Spinal cord (tissue), 10 donors: ENCODE measurements around the gene P2RX2. TPM values are rescaled to one million over a fixed set of nuclear protein-coding genes. Genes with fewer than 3 reads are reported as not detected.

ENCODE experiments used
- DNase-seq, 6 donors: peaks; one replicate each; pipeline versions ENCODE4 v3.0.0 to v3.0.0-alpha.2; 2013 to 2015; ENCODE audit warnings: low spot score in 6 of 6, low read depth in 4 of 6
- H3K27ac ChIP-seq: one replicate; pipeline ENCODE4 v1.5.1; 2013; ENCODE audit warnings: low read depth, low read length, control low read depth
- H3K27me3 ChIP-seq: one replicate; pipeline ENCODE4 v1.6.1; 2013; ENCODE audit warnings: low read length; ENCODE audit not compliant: control insufficient read depth, insufficient read depth
- H3K36me3 ChIP-seq: one replicate; pipeline ENCODE4 v1.6.1; 2013; ENCODE audit warnings: low read length; ENCODE audit not compliant: control insufficient read depth, insufficient read depth
- H3K4me1 ChIP-seq: one replicate; pipeline ENCODE4 v1.6.1; 2013; ENCODE audit warnings: low read length; ENCODE audit not compliant: control insufficient read depth, insufficient read depth
- H3K4me3 ChIP-seq: one replicate; pipeline ENCODE4 v1.5.1; 2013; ENCODE audit warnings: low read depth, low read length, control low read depth
- H3K9me3 ChIP-seq: one replicate; pipeline ENCODE4 v1.6.1; 2013; ENCODE audit warnings: low read length; ENCODE audit not compliant: control insufficient read depth, insufficient read depth
- WGBS: methylation state at CpG from one replicate; pipeline ENCODE4 v1.1.5; 2013; ENCODE audit warnings: missing lambda C conversion rate; ENCODE audit not compliant: insufficient coverage; 5-methylcytosine and 5-hydroxymethylcytosine counted together
- polyA plus RNA-seq, 2 donors: library from polyadenylated mRNA; unstranded; fragments of 120-200 nt; gene quantifications; one replicate each; pipeline ENCODE4 v1.2.1, GENCODE V29; 2013; ENCODE audit not compliant: insufficient read length in 2 of 2
- total RNA-seq, 2 donors: library from RNA; depleted of rRNA in 1 of 2; stranded (reverse); fragments of 120-200 nt in 1 of 2; fragments of >200 nt in 1 of 2; gene quantifications; one replicate each; pipeline versions ENCODE4 v1.2.3 to v1.2.4, GENCODE V29; 2013 to 2014
- donor health status: healthy.

P2RX2 gene
- total and polyA plus RNA-seq, 4 donors = 0.06 to 0.65 (median 0.34) TPM

DNA sequence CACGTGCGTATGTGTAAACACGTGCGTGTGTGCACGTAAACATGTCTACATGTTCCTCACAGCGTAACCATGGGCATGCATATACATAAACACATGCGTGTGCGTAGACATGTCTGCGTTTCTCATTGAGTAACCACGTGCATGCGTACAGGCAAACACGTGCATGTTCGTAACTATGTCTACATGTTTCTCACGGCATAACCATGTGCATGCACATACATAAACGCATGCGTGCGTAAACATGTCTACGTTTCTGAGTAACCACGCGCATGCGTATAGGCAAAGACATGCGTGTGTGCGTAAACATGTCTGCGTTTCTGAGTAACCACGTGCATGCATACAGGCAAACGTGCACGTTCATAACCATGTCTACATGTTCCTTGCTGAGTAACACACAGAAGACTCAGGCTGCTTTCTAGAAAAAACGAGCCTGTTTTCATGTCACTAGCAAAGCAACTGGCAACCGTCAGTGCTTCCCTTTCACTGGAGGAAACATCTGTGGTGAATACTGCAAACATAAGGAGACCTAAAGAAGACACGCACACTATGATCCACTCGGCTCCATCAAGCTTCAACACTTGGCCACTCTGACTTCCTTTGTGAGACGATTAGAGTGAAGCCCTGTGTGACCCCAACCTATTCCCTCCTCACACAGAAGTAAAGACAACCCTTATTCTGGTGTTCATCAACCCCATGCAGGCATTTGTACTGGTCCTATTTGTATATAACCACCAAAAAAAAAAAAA is 39.7 kb downstream of the P2RX2 start:
- Histone ChIP-seq H3K27ac (no peak overlapping the region), H3K27me3 (no peaks in the 10 kb centered on the region), H3K4me3 (no peak overlapping the region), H3K4me1 (no peaks in the 10 kb centered on the region), H3K36me3 (peaks cover 59% of the 10 kb centered on the region), H3K9me3 (no peaks in the 10 kb centered on the region)
- 92% methylated on average over 32 of the region's 32 CpGs for WGBS
- DNase-seq = no peak

DNA sequence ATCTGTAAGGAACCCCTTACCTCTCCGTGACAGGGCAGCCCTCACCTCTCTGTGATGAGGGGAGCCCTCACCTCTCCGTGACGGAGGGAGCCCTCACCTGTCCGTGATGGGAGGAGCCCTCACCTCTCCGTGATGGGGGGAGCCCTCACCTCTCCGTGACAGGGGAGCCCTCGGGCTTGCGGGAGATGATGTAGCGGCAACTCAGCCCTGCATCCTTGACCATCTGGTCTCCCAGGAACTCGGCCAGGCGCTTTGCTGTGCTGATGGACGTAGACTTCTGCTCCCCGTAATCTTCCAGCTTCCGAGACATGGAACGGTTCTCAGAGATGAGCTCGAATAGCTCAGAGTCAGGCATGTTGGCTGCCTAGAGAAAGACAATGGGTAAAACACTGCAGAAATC is 40.6 kb downstream of the P2RX2 start:
- Histone ChIP-seq H3K27ac (no peak overlapping the region), H3K36me3 (peaks cover 67% of the 10 kb centered on the region), H3K4me1 (no peaks in the 10 kb centered on the region), H3K4me3 (no peak overlapping the region), H3K9me3 (no peaks in the 10 kb centered on the region), H3K27me3 (no peaks in the 10 kb centered on the region)
- DNase-seq = no peak
- WGBS = 85% methylated on average over 12 of the region's 16 CpGs

DNA sequence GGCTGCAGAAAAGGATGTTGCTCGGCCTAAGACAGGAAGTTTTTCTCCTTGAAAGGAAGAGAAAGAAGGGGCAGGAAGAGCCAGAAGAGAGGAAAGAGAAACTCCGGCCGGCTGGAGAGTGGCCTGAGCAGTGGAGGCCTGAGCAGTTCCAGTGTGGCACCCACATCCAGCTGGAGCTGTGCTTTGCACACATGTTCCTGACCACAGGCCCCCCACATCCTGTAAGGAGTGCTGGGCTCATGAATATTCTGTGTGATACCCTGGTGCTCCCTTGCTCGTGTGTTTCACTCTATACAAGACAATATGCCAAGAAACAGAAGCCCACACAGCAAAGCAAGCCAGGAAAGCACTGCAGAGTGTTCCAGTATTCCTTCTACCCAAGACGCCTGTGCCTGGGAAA is 41.5 kb downstream of the P2RX2 start:
- Histone ChIP-seq H3K27me3 (no peaks in the 10 kb centered on the region), H3K9me3 (no peaks in the 10 kb centered on the region), H3K4me1 (no peaks in the 10 kb centered on the region), H3K36me3 (peaks cover 74% of the 10 kb centered on the region), H3K4me3 (no peak overlapping the region), H3K27ac (no peak overlapping the region)
- 67% methylated on average over 3 of the region's 5 CpGs for WGBS
- DNase-seq = no peak

DNA sequence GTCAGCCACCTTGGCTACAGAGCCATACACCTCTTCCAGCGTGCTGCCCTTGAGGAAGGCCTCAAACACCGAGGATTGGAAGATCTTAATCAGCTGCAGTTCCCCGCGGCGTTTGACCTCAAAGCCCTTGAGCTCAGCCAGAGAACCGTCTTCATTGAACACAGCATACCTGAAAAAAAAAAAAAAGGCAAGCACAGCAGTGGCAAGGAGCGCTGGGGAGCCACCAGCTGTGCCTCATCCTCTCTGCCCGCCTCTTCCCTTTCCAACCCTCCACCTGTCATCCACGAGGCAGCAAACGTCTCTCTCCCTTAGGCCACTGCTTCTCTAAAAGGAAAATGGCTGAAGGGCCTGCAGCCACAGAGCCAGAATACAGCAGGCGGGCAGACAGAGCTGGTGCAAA is 42.4 kb downstream of the P2RX2 start:
- peaks cover 75% of the 10 kb centered on the region for H3K36me3 ChIP-seq
- H3K27ac ChIP-seq = no peak overlapping the region
- no peaks in the 10 kb centered on the region for H3K4me1 ChIP-seq
- H3K9me3 ChIP-seq = no peaks in the 10 kb centered on the region
- WGBS = 86% methylated on average over 11 of the region's 11 CpGs
- no peak for DNase-seq
- H3K4me3 ChIP-seq = no peak overlapping the region
- no peaks in the 10 kb centered on the region for H3K27me3 ChIP-seq

DNA sequence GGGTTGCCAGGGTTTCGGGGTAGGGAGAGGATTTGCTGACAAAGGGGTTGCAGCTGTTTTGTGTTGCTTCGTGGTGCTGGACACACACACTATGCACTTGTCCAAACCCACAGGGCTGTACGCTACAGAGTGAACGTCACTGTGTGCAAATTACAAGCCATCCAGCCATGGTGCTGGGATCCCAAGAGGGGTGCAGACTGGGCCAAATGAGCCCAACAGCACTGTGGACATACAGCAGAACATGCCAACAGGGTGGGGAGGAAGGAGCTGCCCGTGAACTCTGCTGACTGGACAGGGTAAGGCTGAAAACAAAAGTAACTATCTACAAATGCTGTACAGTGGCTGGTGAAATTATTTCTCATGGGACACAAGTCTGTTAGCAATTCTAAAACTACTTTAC is 43.4 kb downstream of the P2RX2 start:
- Histone ChIP-seq H3K4me1 (no peaks in the 10 kb centered on the region), H3K4me3 (no peak overlapping the region), H3K36me3 (peaks cover 77% of the 10 kb centered on the region), H3K27ac (no peak overlapping the region), H3K27me3 (no peaks in the 10 kb centered on the region), H3K9me3 (no peaks in the 10 kb centered on the region)
- DNase-seq = no peak
- 44% methylated on average over 2 of the region's 5 CpGs for WGBS

DNA sequence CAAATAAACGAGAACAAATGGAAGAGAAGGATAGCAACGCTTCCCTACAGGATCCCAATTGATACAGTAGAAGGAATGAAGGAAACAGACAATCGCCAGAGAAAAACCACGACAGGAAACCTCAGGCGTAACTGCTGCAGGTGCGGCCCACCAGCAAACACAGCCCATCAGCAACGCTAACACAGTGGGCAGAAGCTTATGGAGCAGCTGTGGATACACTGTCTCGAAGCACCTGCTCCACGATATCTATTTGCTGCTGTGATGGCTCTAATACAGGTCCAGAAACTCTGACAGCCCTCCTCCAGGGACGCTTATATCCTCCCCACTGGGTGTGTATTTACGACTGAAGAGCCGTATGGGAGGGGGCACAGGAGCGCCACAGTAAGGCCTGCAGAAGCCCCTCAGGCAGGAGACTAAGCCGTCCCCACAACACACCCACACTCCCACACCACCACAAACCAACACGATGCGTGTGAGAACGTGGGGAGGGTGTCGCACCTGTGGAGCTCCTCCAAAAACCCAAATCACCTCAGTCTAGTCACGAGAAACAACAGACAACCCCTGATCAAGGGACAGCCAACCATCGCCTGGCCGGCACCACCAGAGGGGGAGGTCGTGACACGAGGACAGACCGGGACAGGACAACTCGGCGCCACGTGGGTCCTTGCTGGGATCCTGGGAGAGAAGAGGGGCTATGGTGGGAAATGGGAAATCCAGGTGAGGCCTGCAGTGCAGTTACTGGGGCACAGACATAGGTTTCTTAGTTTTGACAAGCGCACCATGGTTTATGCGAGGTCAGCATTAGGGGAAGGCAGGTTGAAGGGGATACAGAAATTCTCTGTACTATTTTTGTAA is 44.6 kb downstream of the P2RX2 start:
- peaks cover 77% of the 10 kb centered on the region for H3K36me3 ChIP-seq
- H3K4me1 ChIP-seq = no peaks in the 10 kb centered on the region
- H3K27me3 ChIP-seq = no peaks in the 10 kb centered on the region
- 94% methylated on average over 25 of the region's 29 CpGs for WGBS
- H3K9me3 ChIP-seq = no peaks in the 10 kb centered on the region
- DNase-seq = no peak
- H3K27ac ChIP-seq = no peak overlapping the region
- no peak overlapping the region for H3K4me3 ChIP-seq

- Histone ChIP-seq H3K4me3 (no peak overlapping the region), H3K4me1 (no peaks in the 10 kb centered on the region), H3K27ac (no peak overlapping the region), H3K27me3 (no peaks in the 10 kb centered on the region), H3K36me3 (peaks cover 81% of the 10 kb centered on the region), H3K9me3 (no peaks in the 10 kb centered on the region)
- no peak for DNase-seq
- WGBS = 95% methylated on average over 20 of the region's 21 CpGs
Observed at GRCh38 chr12:132664206-132665148, 45.9 kb downstream of the P2RX2 start.

DNA sequence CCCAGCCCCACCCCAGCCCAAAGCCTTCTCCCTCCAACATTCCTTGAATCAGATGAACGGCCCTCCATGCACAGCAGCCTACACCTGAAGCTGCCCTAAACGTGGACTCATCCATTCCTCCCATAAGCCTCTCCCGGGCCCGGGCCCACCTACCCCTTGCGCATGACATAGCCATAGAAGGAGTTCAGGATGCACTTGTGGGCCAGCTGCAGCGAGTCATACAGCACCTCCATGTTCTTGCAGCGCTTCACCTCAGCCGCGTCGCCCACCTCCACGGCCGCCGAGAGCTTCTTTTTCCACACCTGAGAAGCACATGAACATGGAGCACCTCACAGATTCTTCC is 46.5 kb downstream of the P2RX2 start:
- H3K4me1 ChIP-seq = no peaks in the 10 kb centered on the region
- no peak overlapping the region for H3K4me3 ChIP-seq
- no peak overlapping the region for H3K27ac ChIP-seq
- H3K27me3 ChIP-seq = no peaks in the 10 kb centered on the region
- no peak for DNase-seq
- peaks cover 82% of the 10 kb centered on the region for H3K36me3 ChIP-seq
- WGBS = 98% methylated on average over 13 of the region's 13 CpGs
- H3K9me3 ChIP-seq = no peaks in the 10 kb centered on the region

DNA sequence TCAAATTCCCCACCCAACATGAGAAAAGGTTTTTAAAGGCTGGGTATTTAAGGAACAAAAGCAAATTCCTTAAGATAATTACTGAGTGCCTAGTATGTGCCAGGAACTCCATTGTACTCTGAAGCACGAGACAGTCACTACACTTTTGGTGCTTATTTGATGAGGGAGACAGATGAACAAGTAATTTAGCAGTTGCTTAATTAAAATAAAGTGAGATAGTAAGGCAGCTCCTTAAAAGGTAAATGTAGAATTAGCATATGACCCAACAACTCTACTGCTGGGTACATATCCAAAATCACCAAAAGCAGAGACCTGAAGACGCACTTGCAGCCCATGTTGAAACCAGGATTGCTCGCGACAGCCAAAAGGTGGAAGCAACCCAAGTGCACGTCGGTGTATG is 47.2 kb downstream of the P2RX2 start:
- no peaks in the 10 kb centered on the region for H3K4me1 ChIP-seq
- H3K4me3 ChIP-seq = no peak overlapping the region
- WGBS = no CpG with 5 or more reads among the region's 6 CpGs
- peaks cover 83% of the 10 kb centered on the region for H3K36me3 ChIP-seq
- no peak overlapping the region for H3K27ac ChIP-seq
- DNase-seq = no peak
- H3K27me3 ChIP-seq = no peaks in the 10 kb centered on the region
- no peaks in the 10 kb centered on the region for H3K9me3 ChIP-seq
